DND-41 (cell line): Measurements from ENCODE around the gene TAF15.

Experiments
- CTCF ChIP-seq: IDR thresholded peaks from 2 replicates; pipeline ENCODE4 v1.5.1; 2012; ENCODE audit warnings: borderline replicate concordance, low read length, moderate library complexity, mild to moderate bottlenecking; ENCODE audit not compliant: poor library complexity, severe bottlenecking; ENCODE audit errors: extremely low read depth
- EZH2 ChIP-seq: IDR thresholded peaks from 3 replicates; pipeline ENCODE4 v1.6.1; 2012; ENCODE audit warnings: borderline replicate concordance, low read depth, mild to moderate bottlenecking, moderate library complexity, low read length, inconsistent platforms; ENCODE audit not compliant: severe bottlenecking

GRCh38 chr17:35778641-35779196 is 30.6 kb upstream of the TAF15 start:
- TF ChIP-seq CTCF = no peak
- TF ChIP-seq EZH2 = no peak
